HepG2 (cell line): ENCODE measurements around the gene CCDC74B. TPM values are rescaled to one million over a fixed set of nuclear protein-coding genes. Genes with fewer than 3 reads are reported as not detected.

Experiments
- ARHGAP35 ChIP-seq: sonication (generic); formaldehyde crosslinking; IDR thresholded peaks from 2 replicates; pipeline ENCODE4 v1.9.0; 2022; ENCODE audit warnings: mild to moderate bottlenecking, inconsistent platforms, moderate library complexity, missing genetic modification reagents, borderline replicate concordance
- ARNT2 ChIP-seq: sonication (generic); formaldehyde crosslinking; IDR thresholded peaks from 2 replicates; pipeline ENCODE4 v1.8.0; 2022; ENCODE audit warnings: mild to moderate bottlenecking, low read depth, missing genetic modification reagents, moderate library complexity
- CHD4 ChIP-seq: fragments of 200-600 bp; sonication (generic); IDR thresholded peaks from 2 replicates; pipeline ENCODE4 v1.7.0; 2017; ENCODE audit warnings: mild to moderate bottlenecking, low read length, borderline replicate concordance
- CREM ChIP-seq, 2 experiments: sonication (generic) in 1 of 2; formaldehyde crosslinking in 1 of 2; IDR thresholded peaks; 2 replicates each; pipeline versions ENCODE4 v1.4.0 to v1.6.1; 2016 to 2020; ENCODE audit warnings: antibody characterized with exemption in 1 of 2, mild to moderate bottlenecking in 1 of 2, missing genetic modification reagents in 1 of 2
- DMAP1 ChIP-seq: IDR thresholded peaks from 2 replicates; pipeline ENCODE4 v1.6.1; 2016
- DNMT3B ChIP-seq: conservative IDR thresholded peaks from 2 replicates; pipeline ENCODE4 v1.6.1; 2016; ENCODE audit warnings: missing biosample characterization, control low read depth
- FOXJ3 ChIP-seq: sonication (generic); formaldehyde crosslinking; IDR thresholded peaks from 2 replicates; pipeline ENCODE4 v1.4.0; 2020; ENCODE audit warnings: missing genetic modification reagents, mild to moderate bottlenecking, borderline replicate concordance
- GATAD1 ChIP-seq: IDR thresholded peaks from 2 replicates; pipeline ENCODE4 v1.6.1; 2016; ENCODE audit warnings: missing genetic modification reagents, missing compliant biosample characterization
- KAT2B ChIP-seq: fragments of 150-350 bp; IDR thresholded peaks from 2 replicates; pipeline ENCODE4 v1.6.1; 2014; ENCODE audit warnings: low read depth, low read length, borderline replicate concordance
- MAFG ChIP-seq: sonication (generic); formaldehyde crosslinking; IDR thresholded peaks from 2 replicates; pipeline ENCODE4 v1.5.1; 2020; ENCODE audit warnings: mild to moderate bottlenecking, missing genetic modification reagents
- MEIS1 ChIP-seq: sonication (generic); formaldehyde crosslinking; IDR thresholded peaks from 2 replicates; pipeline ENCODE4 v1.9.0; 2021; ENCODE audit warnings: mild to moderate bottlenecking, missing genetic modification reagents, moderate library complexity, borderline replicate concordance
- MTF1 ChIP-seq: sonication (generic); formaldehyde crosslinking; IDR thresholded peaks from 2 replicates; pipeline ENCODE4 v1.5.0; 2020; ENCODE audit warnings: missing genetic modification reagents
- RBFOX2 ChIP-seq: fragments of 200-400 bp; formaldehyde crosslinking; IDR thresholded peaks from 2 replicates; pipeline ENCODE4 v1.6.1; 2017; ENCODE audit warnings: low read depth, mild to moderate bottlenecking, low read length
- SNAPC5 ChIP-seq: sonication (generic); formaldehyde crosslinking; IDR thresholded peaks from 2 replicates; pipeline ENCODE4 v1.8.1; 2023; ENCODE audit warnings: mild to moderate bottlenecking, missing genetic modification reagents, borderline replicate concordance
- TBX2 ChIP-seq: sonication (generic); formaldehyde crosslinking; IDR thresholded peaks from 2 replicates; pipeline ENCODE4 v1.5.0; 2020; ENCODE audit warnings: missing genetic modification reagents, mild to moderate bottlenecking, borderline replicate concordance
- TOPORS ChIP-seq: sonication (generic); formaldehyde crosslinking; IDR thresholded peaks from 2 replicates; pipeline ENCODE4 v1.8.0; 2023; ENCODE audit warnings: mild to moderate bottlenecking, missing genetic modification reagents
- ZBTB14 ChIP-seq: sonication (generic); formaldehyde crosslinking; IDR thresholded peaks from 2 replicates; pipeline ENCODE4 v1.4.0; 2020; ENCODE audit warnings: missing genetic modification reagents
- ZBTB7A ChIP-seq: sonication (generic); formaldehyde crosslinking; IDR thresholded peaks from 2 replicates; pipeline ENCODE4 v1.8.0; 2022; ENCODE audit warnings: mild to moderate bottlenecking, missing genetic modification reagents
- ZNF468 ChIP-seq: sonication (generic); formaldehyde crosslinking; IDR thresholded peaks from 2 replicates; pipeline ENCODE4 v1.8.0; 2022; ENCODE audit warnings: mild to moderate bottlenecking, moderate library complexity, missing genetic modification reagents
- ZNF687 ChIP-seq: sonication (generic); formaldehyde crosslinking; IDR thresholded peaks from 2 replicates; pipeline ENCODE4 v1.5.1; 2020; ENCODE audit warnings: mild to moderate bottlenecking, missing genetic modification reagents, moderate library complexity
- ZNF768 ChIP-seq: sonication (generic); formaldehyde crosslinking; IDR thresholded peaks from 2 replicates; pipeline ENCODE4 v1.4.0; 2020; ENCODE audit warnings: missing genetic modification reagents
- ZNF816 ChIP-seq: sonication (generic); formaldehyde crosslinking; IDR thresholded peaks from 2 replicates; pipeline ENCODE4 v1.8.0; 2022; ENCODE audit warnings: missing genetic modification reagents, mild to moderate bottlenecking, borderline replicate concordance
- ZUFSP ChIP-seq: sonication (generic); formaldehyde crosslinking; IDR thresholded peaks from 2 replicates; pipeline ENCODE4 v1.9.0; 2021; ENCODE audit warnings: missing genetic modification reagents, mild to moderate bottlenecking, borderline replicate concordance
- polyA plus RNA-seq, 8 experiments: library from polyadenylated mRNA; depleted of rRNA in 3 of 8; stranded (reverse) in 7 of 8; unstranded in 1 of 8; fragments of >200 nt; fragmentation: Illumina TruSeq in 4 of 8; extraction: Trizol in 4 of 8; gene quantifications; 2 replicates each; pipeline versions ENCODE4 v1.2.1 to v1.2.3, GENCODE V29; 2011 to 2016; ENCODE audit warnings: low read depth in 4 of 8, missing spikeins in 1 of 8, mixed read lengths in 1 of 8; ENCODE audit not compliant: insufficient read depth in 1 of 8
- total RNA-seq, 5 experiments: library from RNA; depleted of rRNA; stranded (reverse); fragments of >200 nt; fragmentation: Illumina TruSeq; extraction: Trizol; gene quantifications; 2 replicates each; pipeline ENCODE4 v1.2.3, GENCODE V29; 2016; ENCODE audit warnings: low read depth in 1 of 5

The CCDC74B gene
- total and polyA plus RNA-seq, 2 of the 13 experiments (the other 11 are each of a cell fraction or from before 2014, with no cell fraction given), result 0.07 to 0.11 TPM

GRCh38 chr2:130181325-130181879 is 36.5 kb upstream of the CCDC74B start, which contains the start of gene SMPD4 (continued):
- TF ChIP-seq ARNT2 (CRISPR knock-in tag) (peak; percentile 74; the same call in 1 of the 2 replicates), KAT2B (no peak), ZNF768 (peak; percentile 13; the same call in 1 of the 2 replicates), ZNF816 (CRISPR knock-in tag) (no peak), ZUFSP (CRISPR knock-in tag) (no peak), MAFG (no peak), TBX2 (CRISPR knock-in tag) (peak; percentile 79), SNAPC5 (CRISPR knock-in tag) (0 out of 2 replicates have a peak, but pooled peaks have one; percentile 16), MTF1 (CRISPR knock-in tag) (peak; percentile 67; the same call in 1 of the 2 replicates), ZBTB14 (CRISPR knock-in tag) (peak; percentile 17; the same call in 1 of the 2 replicates), DMAP1 (peak; percentile 96), ZBTB7A (CRISPR knock-in tag) (peak; percentile 21; the same call in 1 of the 2 replicates), TOPORS (CRISPR knock-in tag) (peak; percentile 85), ZNF468 (CRISPR knock-in tag) (no peak), FOXJ3 (CRISPR knock-in tag) (peak; percentile 10; the same call in 1 of the 2 replicates), DNMT3B (peak; percentile 92), RBFOX2 (peak; percentile 93), CREM (IDR thresholded peaks at IDR 0.05) (peak; percentile 98), CREM (CRISPR knock-in tag; IDR thresholded peaks at IDR 0.05) (peak; percentile 89), ZNF687 (CRISPR knock-in tag) (peak; percentile 80), MEIS1 (CRISPR knock-in tag) (peak; percentile 79; the same call in 1 of the 2 replicates), CHD4 (no peak), GATAD1 (CRISPR knock-in tag) (peak; percentile 100), ARHGAP35 (CRISPR knock-in tag) (peak; percentile 93)
